IMR-90 (cell line): Measurements from ENCODE around the gene ME3. TPM values are rescaled to one million over a fixed set of nuclear protein-coding genes. Genes with fewer than 3 reads are reported as not detected.

Experiments used
- ATAC-seq: fragments of 200-7000 bp; cut with Tn5 transposase; 2 replicates; pipeline ENCODE4 v1.9.1; 2020; ENCODE audit warnings: low read depth, mild to moderate bottlenecking, moderate library complexity
- BruUV-seq: library from RNA; stranded (reverse); fragments of 400-500 nt; replicated peaks from 2 replicates; lab custom pipeline; 2021; lab: Mats Ljungman, UMichigan
- CTCF ChIA-PET: fragments of 300-600 bp; formaldehyde crosslinking; extraction: SDS; loops from one replicate; lab custom pipeline; 2021; ENCODE audit warnings: antibody characterized with exemption; lab: Yijun Ruan, JAX
- POLR2A ChIA-PET: fragments of 300-600 bp; sonication (Branson Sonifier 250); formaldehyde crosslinking; loops from one replicate; lab custom pipeline; 2022; ENCODE audit warnings: antibody characterized with exemption; ENCODE audit not compliant: unreplicated experiment; lab: Charles Lee
- DNase-seq: peaks from one replicate; pipeline ENCODE4 v3.0.0; 2013
- H2AFZ ChIP-seq: replicated peaks from 2 replicates; pipeline ENCODE3; 2013; ENCODE audit warnings: low read length, mild to moderate bottlenecking; ENCODE audit not compliant: poor library complexity
- H2AK5ac ChIP-seq: 2 replicates; pipeline ENCODE4 v1.6.1; 2013; ENCODE audit warnings: low read depth, low read length, inconsistent platforms
- H2AK9ac ChIP-seq: replicated peaks from 2 replicates; pipeline ENCODE3; 2013; ENCODE audit warnings: mild to moderate bottlenecking, low read depth, low read length, moderate library complexity; ENCODE audit not compliant: poor library complexity
- H2BK120ac ChIP-seq: 2 replicates; pipeline ENCODE4 v1.6.1; 2013; ENCODE audit warnings: low read depth, low read length, inconsistent platforms
- H2BK15ac ChIP-seq: 3 replicates; pipeline ENCODE4 v1.6.1; 2013; ENCODE audit warnings: low read depth, low read length, inconsistent platforms
- H2BK20ac ChIP-seq: 2 replicates; pipeline ENCODE4 v1.6.1; 2013; ENCODE audit warnings: low read depth, mild to moderate bottlenecking, inconsistent platforms, low read length, moderate library complexity
- H2BK5ac ChIP-seq: 2 replicates; pipeline ENCODE4 v1.6.1; 2013; ENCODE audit warnings: mild to moderate bottlenecking, low read depth, low read length, inconsistent platforms; ENCODE audit not compliant: poor library complexity, severe bottlenecking
- H3K14ac ChIP-seq: replicated peaks from 2 replicates; pipeline ENCODE4 v1.6.1; 2013; ENCODE audit warnings: low read depth, low read length, inconsistent platforms
- H3K18ac ChIP-seq: 2 replicates; pipeline ENCODE4 v1.6.1; 2013; ENCODE audit warnings: low read depth, low read length, control low read depth
- H3K23ac ChIP-seq: 2 replicates; pipeline ENCODE4 v1.6.1; 2013; ENCODE audit warnings: low read depth, low read length, inconsistent platforms
- H3K27ac ChIP-seq: 2 replicates; pipeline ENCODE4 v1.5.1; 2013; ENCODE audit warnings: mild to moderate bottlenecking, control low read depth, low read length; ENCODE audit not compliant: insufficient read depth
- H3K27me3 ChIP-seq: 2 replicates; pipeline ENCODE4 v1.6.1; 2013; ENCODE audit warnings: low read length; ENCODE audit not compliant: control insufficient read depth, insufficient read depth
- H3K36me3 ChIP-seq: 2 replicates; pipeline ENCODE4 v1.6.1; 2013; ENCODE audit warnings: low read length, mixed read lengths; ENCODE audit not compliant: control insufficient read depth, insufficient read depth
- H3K4ac ChIP-seq: 2 replicates; pipeline ENCODE4 v1.6.1; 2013; ENCODE audit warnings: low read depth, low read length, inconsistent platforms
- H3K4me1 ChIP-seq: 2 replicates; pipeline ENCODE4 v1.6.1; 2013; ENCODE audit warnings: low read length, mixed read lengths; ENCODE audit not compliant: control insufficient read depth, insufficient read depth
- H3K4me2 ChIP-seq: 2 replicates; pipeline ENCODE4 v1.6.1; 2013; ENCODE audit warnings: low read depth, mild to moderate bottlenecking, control low read depth, low read length, moderate library complexity
- H3K4me3 ChIP-seq: 2 replicates; pipeline ENCODE4 v1.5.1; 2013; ENCODE audit warnings: low read depth, mild to moderate bottlenecking, control low read depth, low read length, moderate library complexity; ENCODE audit not compliant: insufficient read depth
- H3K56ac ChIP-seq: 2 replicates; pipeline ENCODE4 v1.6.1; 2013; ENCODE audit warnings: low read length, inconsistent platforms; ENCODE audit not compliant: insufficient read depth; ENCODE audit errors: extremely low read depth
- H3K79me1 ChIP-seq, 2 experiments: 2 replicates each; pipeline ENCODE4 v1.6.1; 2013; ENCODE audit warnings: low read length in 2 of 2, inconsistent platforms in 1 of 2, low read depth in 1 of 2
- H3K9ac ChIP-seq: 2 replicates; pipeline ENCODE4 v1.6.1; 2013; ENCODE audit warnings: low read depth, low read length, control low read depth
- H3K9me1 ChIP-seq: 2 replicates; pipeline ENCODE4 v1.6.1; 2013; ENCODE audit warnings: low read length, inconsistent platforms; ENCODE audit not compliant: insufficient read depth
- H3K9me3 ChIP-seq: 2 replicates; pipeline ENCODE4 v1.6.1; 2013; ENCODE audit warnings: low read length; ENCODE audit not compliant: control insufficient read depth, insufficient read depth
- H4K20me1 ChIP-seq: 2 replicates; pipeline ENCODE4 v1.6.1; 2013; ENCODE audit warnings: low read length, inconsistent platforms; ENCODE audit not compliant: insufficient read depth
- H4K5ac ChIP-seq: 2 replicates; pipeline ENCODE4 v1.6.1; 2013; ENCODE audit warnings: mild to moderate bottlenecking, low read depth, low read length, control low read depth
- H4K8ac ChIP-seq, 2 experiments: 2 replicates each; pipeline ENCODE4 v1.6.1; 2013; ENCODE audit warnings: low read depth in 2 of 2, low read length in 2 of 2, control low read depth in 1 of 2, inconsistent platforms in 1 of 2
- H4K91ac ChIP-seq: 2 replicates; pipeline ENCODE4 v1.6.1; 2013; ENCODE audit warnings: low read depth, low read length, inconsistent platforms; ENCODE audit not compliant: insufficient read depth
- BHLHE40 ChIP-seq: fragments of 150-350 bp; IDR thresholded peaks from 2 replicates; pipeline ENCODE4 v1.6.1; 2016; ENCODE audit warnings: mild to moderate bottlenecking, low read depth, low read length
- CEBPB ChIP-seq: IDR thresholded peaks from 2 replicates; pipeline ENCODE4 v1.6.1; 2012; ENCODE audit warnings: low read depth, low read length, improper control_type of control experiment
- CHD1 ChIP-seq: IDR thresholded peaks from 2 replicates; pipeline ENCODE4 v1.6.1; 2012; ENCODE audit warnings: low read depth, low read length, improper control_type of control experiment
- CTCF ChIP-seq: conservative IDR thresholded peaks from 2 replicates; pipeline ENCODE4 v1.5.1; 2012; ENCODE audit warnings: mild to moderate bottlenecking, low read depth, low read length, improper control_type of control experiment
- FOS ChIP-seq: fragments of 150-350 bp; IDR thresholded peaks from 2 replicates; pipeline ENCODE4 v1.6.1; 2016; ENCODE audit warnings: low read depth, low read length
- MAFK ChIP-seq: IDR thresholded peaks from 2 replicates; pipeline ENCODE4 v1.6.1; 2012; ENCODE audit warnings: low read depth, low read length, improper control_type of control experiment
- MAZ ChIP-seq: IDR thresholded peaks from 2 replicates; pipeline ENCODE4 v1.6.1; 2012; ENCODE audit warnings: low read depth, mild to moderate bottlenecking, low read length, improper control_type of control experiment, moderate library complexity, borderline replicate concordance
- MXI1 ChIP-seq: IDR thresholded peaks from 2 replicates; pipeline ENCODE4 v1.6.1; 2012; ENCODE audit warnings: low read depth, mild to moderate bottlenecking, low read length, moderate library complexity, borderline replicate concordance
- NFE2L2 ChIP-seq: fragments of 150-350 bp; IDR thresholded peaks from 2 replicates; pipeline ENCODE4 v1.6.1; 2016; ENCODE audit warnings: low read depth, mild to moderate bottlenecking, low read length
- POLR2A ChIP-seq: IDR thresholded peaks from 2 replicates; pipeline ENCODE4 v1.6.1; 2012; ENCODE audit warnings: mild to moderate bottlenecking, low read depth, low read length
- RAD21 ChIP-seq: IDR thresholded peaks from 2 replicates; pipeline ENCODE4 v1.6.1; 2012; ENCODE audit warnings: low read length, improper control_type of control experiment
- RCOR1 ChIP-seq: IDR thresholded peaks from 2 replicates; pipeline ENCODE4 v1.6.1; 2012; ENCODE audit warnings: mild to moderate bottlenecking, low read length, improper control_type of control experiment; ENCODE audit not compliant: insufficient replicate concordance
- RFX5 ChIP-seq: IDR thresholded peaks from 2 replicates; pipeline ENCODE4 v1.8.0; 2012; ENCODE audit warnings: low read depth, mild to moderate bottlenecking, low read length, moderate library complexity
- SMC3 ChIP-seq: fragments of 150-350 bp; IDR thresholded peaks from 2 replicates; pipeline ENCODE4 v1.6.1; 2016; ENCODE audit warnings: low read depth, mild to moderate bottlenecking, antibody characterized with exemption, low read length, moderate library complexity
- USF2 ChIP-seq: fragments of 150-350 bp; IDR thresholded peaks from 2 replicates; pipeline ENCODE4 v1.6.1; 2017; ENCODE audit warnings: mild to moderate bottlenecking, antibody characterized with exemption, low read length, low read depth
- WGBS, 2 experiments: methylation state at CpG; one replicate each; pipeline versions ENCODE4 v1.1.5 to v1.1.7; 2013; ENCODE audit warnings: missing lambda C conversion rate in 2 of 2; ENCODE audit not compliant: insufficient read length in 1 of 2; ENCODE audit errors: extremely low coverage in 2 of 2; 5-methylcytosine and 5-hydroxymethylcytosine counted together
- dilution Hi-C: fragments of 300-500 bp; cut with HindIII; formaldehyde crosslinking; loops from one replicate; pipeline ENCODE4 v1.14.3; 2018; ENCODE audit warnings: low sequenced_read_pairs; ENCODE audit not compliant: unreplicated experiment
- in situ Hi-C: fragments of 300-500 bp; cut with MboI; formaldehyde crosslinking; loops from 3 replicates; pipeline ENCODE4 v1.14.3; 2019; ENCODE audit warnings: low sequenced_read_pairs, inconsistent platforms, mixed read lengths
- intact Hi-C: fragments of 100-400 bp; cut with micrococcal nuclease; formaldehyde crosslinking; loops from 2 replicates; pipeline ENCODE4 v1.10.0; 2022
- polyA plus RNA-seq, 3 experiments: library from polyadenylated mRNA; depleted of rRNA; stranded (reverse); fragments of >200 nt; gene quantifications; 2 replicates each; pipeline ENCODE4 v1.2.3, GENCODE V29; 2012; ENCODE audit warnings: low replicate concordance in 1 of 3
- total RNA-seq: library from RNA; depleted of rRNA; stranded (reverse); fragments of >200 nt; gene quantifications from 2 replicates; pipeline ENCODE4 v1.2.3, GENCODE V29; 2012
- TF ChIP-seq, protein P1 (sequence below): fragments of 150-350 bp; IDR thresholded peaks from 2 replicates; pipeline ENCODE4 v1.6.1; 2016; ENCODE audit warnings: low read depth, mild to moderate bottlenecking, low read length, moderate library complexity, borderline replicate concordance

Gene ME3
- total and polyA plus RNA-seq, 2 of the 4 experiments (the other 2 are of a cell fraction) = 7.8 to 9.0 TPM

- TF ChIP-seq USF2 (no peak), POLR2A (no peak), MXI1 (no peak), CEBPB (no peak), RAD21 (no peak), RCOR1 (no peak), RFX5 (no peak), SMC3 (no peak), NFE2L2 (no peak), MAZ (no peak), CTCF (no peak), FOS (no peak), BHLHE40 (no peak), MAFK (no peak), CHD1 (no peak)
- TF ChIP-seq, protein P1, sequence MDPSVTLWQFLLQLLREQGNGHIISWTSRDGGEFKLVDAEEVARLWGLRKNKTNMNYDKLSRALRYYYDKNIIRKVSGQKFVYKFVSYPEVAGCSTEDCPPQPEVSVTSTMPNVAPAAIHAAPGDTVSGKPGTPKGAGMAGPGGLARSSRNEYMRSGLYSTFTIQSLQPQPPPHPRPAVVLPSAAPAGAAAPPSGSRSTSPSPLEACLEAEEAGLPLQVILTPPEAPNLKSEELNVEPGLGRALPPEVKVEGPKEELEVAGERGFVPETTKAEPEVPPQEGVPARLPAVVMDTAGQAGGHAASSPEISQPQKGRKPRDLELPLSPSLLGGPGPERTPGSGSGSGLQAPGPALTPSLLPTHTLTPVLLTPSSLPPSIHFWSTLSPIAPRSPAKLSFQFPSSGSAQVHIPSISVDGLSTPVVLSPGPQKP = no peak
- CTCF ChIA-PET = interaction anchor here (1.5 kb wide), 1 partner anchor 18 kb away, joined by 3 read pairs; no protein-coding TSS in a partner anchor
- Histone ChIP-seq H3K36me3 (no peaks in the 10 kb centered on the region), H4K91ac (0 out of 2 replicates have a peak overlapping the region, but pooled peaks have one; percentile 9), H4K8ac (no peak overlapping the region), H2BK15ac (0 out of 3 replicates have a peak overlapping the region, but pooled peaks have one; percentile 20), H2BK5ac (no peak overlapping the region), H3K27me3 (no peaks in the 10 kb centered on the region), H3K4ac (no peak overlapping the region), H3K4me3 (no peak overlapping the region), H4K5ac (no peak overlapping the region), H2AK5ac (0 out of 2 replicates have a peak overlapping the region, but pooled peaks have one; percentile 7), H3K9me3 (peaks cover 3% of the 10 kb centered on the region), H2BK120ac (no peak overlapping the region), H4K20me1 (no peaks in the 10 kb centered on the region), H3K9me1 (peaks cover 9% of the 10 kb centered on the region), H3K27ac (no peak overlapping the region), H2AFZ (no peak overlapping the region), H2BK20ac (no peak overlapping the region), H3K14ac (no peak overlapping the region), H3K23ac (no peak overlapping the region), H3K56ac (no peak overlapping the region), H3K4me2 (no peak overlapping the region), H3K4me1 (peaks cover 13% of the 10 kb centered on the region), H2AK9ac (no peak overlapping the region), H3K9ac (no peak overlapping the region), H3K18ac (peak overlapping the region; percentile 40; the same call in 1 of the 2 replicates), H3K79me1 (no peaks in the 10 kb centered on the region)
- ATAC-seq (no peak), DNase-seq (no peak)
- in situ Hi-C loops = no loop called here
- POLR2A ChIA-PET = no interaction called here
- dilution Hi-C loops = no loop called here
- intact Hi-C loops = no loop called here
- no TSS peak for BruUV-seq
- no CpG with 5 or more reads among the region's 1 CpG for WGBS, 2 experiments
These were observed 158.6 kb downstream of the ME3 start for GRCh38 chr11:86513746-86514373.
